SK-N-SH (cell line): ENCODE results near the gene TMEM120B. TPM values are rescaled to one million over a fixed set of nuclear protein-coding genes. Genes with fewer than 3 reads are reported as not detected.

Experiments
- CTCF ChIA-PET: fragments of 300-600, 350-600 bp; formaldehyde crosslinking; extraction: SDS; loops from one replicate; lab custom pipeline; 2021; lab: Yijun Ruan, JAX
- POLR2A ChIA-PET: fragments of 350-600 bp; sonication (Branson Sonifier 250); formaldehyde crosslinking; extraction: SDS; loops from one replicate; lab custom pipeline; 2020; ENCODE audit warnings: antibody characterized with exemption, inconsistent platforms; lab: Yijun Ruan, JAX
- DNase-seq: peaks from one replicate; pipeline ENCODE4 v3.0.0; 2012
- H2AFZ ChIP-seq: fragments of 200-600 bp; sonication (generic); 2 replicates; pipeline ENCODE4 v1.8.1; 2016; ENCODE audit warnings: antibody characterized with exemption, mild to moderate bottlenecking, low read depth
- H3F3A ChIP-seq: fragments of 200-600 bp; sonication (generic); replicated peaks from 2 replicates; pipeline ENCODE3; 2016; ENCODE audit warnings: antibody characterized with exemption, mild to moderate bottlenecking; ENCODE audit not compliant: insufficient read depth
- H3K27ac ChIP-seq, 2 experiments: fragments of 200-500 bp in 1 of 2; fragments of 200-600 bp in 1 of 2; sonication (Bioruptor generic) in 1 of 2; sonication (generic), shearing (Covaris generic) in 1 of 2; 2 replicates each; pipeline versions ENCODE4 v1.5.1 to v1.6.1; 2014 to 2016; ENCODE audit warnings: low read depth in 2 of 2, inconsistent platforms in 1 of 2, low read length in 1 of 2, mild to moderate bottlenecking in 1 of 2, mixed read lengths in 1 of 2
- H3K27me3 ChIP-seq: fragments of 200-600 bp; sonication (generic), shearing (Covaris generic); 2 replicates; pipeline ENCODE4 v1.6.1; 2016; ENCODE audit warnings: mixed run types; ENCODE audit not compliant: insufficient read depth
- H3K36me3 ChIP-seq, 2 experiments: fragments of 200-500 bp in 1 of 2; fragments of 200-600 bp in 1 of 2; sonication (Bioruptor generic) in 1 of 2; sonication (generic) in 1 of 2; replicated peaks in 1 of 2; 2 replicates each; pipeline versions ENCODE3 to v1.5.1; 2014 to 2016; ENCODE audit warnings: low read length in 1 of 2, mild to moderate bottlenecking in 1 of 2; ENCODE audit not compliant: insufficient read depth in 2 of 2, control insufficient read depth in 1 of 2
- H3K4me1 ChIP-seq, 2 experiments: fragments of 200-500 bp in 1 of 2; fragments of 200-600 bp in 1 of 2; sonication (Bioruptor generic) in 1 of 2; sonication (generic), shearing (Covaris generic) in 1 of 2; 2 replicates each; pipeline versions ENCODE4 v1.5.1 to v1.6.1; 2014 to 2016; ENCODE audit warnings: low read depth in 1 of 2, low read length in 1 of 2, mixed run types in 1 of 2; ENCODE audit not compliant: insufficient read depth in 2 of 2, control insufficient read depth in 1 of 2
- H3K4me2 ChIP-seq: fragments of 200-600 bp; sonication (generic), shearing (Covaris generic); 2 replicates; pipeline ENCODE4 v1.6.1; 2017; ENCODE audit warnings: mixed run types
- H3K4me3 ChIP-seq, 2 experiments: fragments of 200-500 bp in 1 of 2; fragments of 200-600 bp in 1 of 2; sonication (Bioruptor generic) in 1 of 2; sonication (generic), shearing (Covaris generic) in 1 of 2; 2 replicates each; pipeline versions ENCODE4 v1.5.1 to v1.8.1; 2014 to 2016; ENCODE audit warnings: low read depth in 2 of 2, inconsistent platforms in 1 of 2, low read length in 1 of 2, mild to moderate bottlenecking in 1 of 2, mixed read lengths in 1 of 2, moderate library complexity in 1 of 2
- H3K79me2 ChIP-seq: fragments of 200-600 bp; sonication (generic); 2 replicates; pipeline ENCODE4 v1.8.1; 2017; ENCODE audit warnings: mild to moderate bottlenecking; ENCODE audit not compliant: insufficient read depth
- H3K9ac ChIP-seq: fragments of 200-600 bp; sonication (generic); 2 replicates; pipeline ENCODE4 v1.6.1; 2017; ENCODE audit warnings: mixed run types
- H3K9me2 ChIP-seq: fragments of 200-600 bp; sonication (generic); 2 replicates; pipeline ENCODE4 v1.6.1; 2017; ENCODE audit warnings: mixed run types
- H3K9me3 ChIP-seq: fragments of 200-600 bp; sonication (generic); 2 replicates; pipeline ENCODE4 v1.6.1; 2017; ENCODE audit warnings: mixed run types, mild to moderate bottlenecking, moderate library complexity
- H4K20me1 ChIP-seq: fragments of 200-600 bp; sonication (generic); 2 replicates; pipeline ENCODE4 v1.6.1; 2017; ENCODE audit warnings: mild to moderate bottlenecking, mixed run types; ENCODE audit not compliant: insufficient read depth
- CHD2 ChIP-seq: fragments of 150-350 bp; IDR thresholded peaks from 2 replicates; pipeline ENCODE4 v1.6.1; 2018; ENCODE audit warnings: low read length; ENCODE audit not compliant: partially characterized antibody
- ELF1 ChIP-seq: IDR thresholded peaks from 2 replicates; pipeline ENCODE4 v1.4.0; 2012
- EP300 ChIP-seq, 2 experiments: IDR thresholded peaks; 2 replicates each; pipeline versions ENCODE4 v1.4.0 to v1.6.1; 2012; ENCODE audit warnings: borderline replicate concordance in 1 of 2, low read depth in 1 of 2, low read length in 1 of 2
- FOXJ3 ChIP-seq: sonication (generic); formaldehyde crosslinking; IDR thresholded peaks from 2 replicates; pipeline ENCODE4 v1.5.1; 2020; ENCODE audit warnings: mild to moderate bottlenecking, missing genetic modification reagents
- GABPA ChIP-seq: IDR thresholded peaks from 2 replicates; pipeline ENCODE4 v1.4.0; 2012; ENCODE audit warnings: low read depth, mild to moderate bottlenecking
- GATA2 ChIP-seq: sonication (generic); formaldehyde crosslinking; IDR thresholded peaks from 2 replicates; pipeline ENCODE4 v1.5.0; 2020; ENCODE audit warnings: mild to moderate bottlenecking, missing genetic modification reagents
- MEF2A ChIP-seq: IDR thresholded peaks from 2 replicates; pipeline ENCODE4 v1.4.0; 2012; ENCODE audit warnings: low read depth, borderline replicate concordance
- MXI1 ChIP-seq: IDR thresholded peaks from 2 replicates; pipeline ENCODE4 v1.6.1; 2012; ENCODE audit warnings: mild to moderate bottlenecking, low read depth, low read length, improper control_type of control experiment
- NRF1 ChIP-seq: IDR thresholded peaks from 2 replicates; pipeline ENCODE4 v1.6.1; 2012; ENCODE audit warnings: low read depth, mild to moderate bottlenecking, low read length
- RCOR1 ChIP-seq: fragments of 150-350 bp; IDR thresholded peaks from 2 replicates; pipeline ENCODE4 v1.6.1; 2017; ENCODE audit warnings: antibody characterized with exemption, low read length
- RXRA ChIP-seq: IDR thresholded peaks from 2 replicates; pipeline ENCODE4 v1.4.0; 2012; ENCODE audit warnings: low read depth, mild to moderate bottlenecking, borderline replicate concordance
- SIN3A ChIP-seq: IDR thresholded peaks from 2 replicates; pipeline ENCODE4 v1.6.1; 2012; ENCODE audit warnings: low read depth, mild to moderate bottlenecking, low read length, moderate library complexity, borderline replicate concordance
- SMC3 ChIP-seq: IDR thresholded peaks from 2 replicates; pipeline ENCODE4 v1.6.1; 2012; ENCODE audit warnings: low read depth, low read length, improper control_type of control experiment
- TAF1 ChIP-seq: IDR thresholded peaks from 2 replicates; pipeline ENCODE4 v1.6.1; 2012; ENCODE audit warnings: low read depth, mild to moderate bottlenecking, low read length, moderate library complexity, borderline replicate concordance
- TCF12 ChIP-seq: IDR thresholded peaks from 2 replicates; pipeline ENCODE4 v1.4.0; 2012
- TEAD4 ChIP-seq: IDR thresholded peaks from 2 replicates; pipeline ENCODE4 v1.4.0; 2012; ENCODE audit warnings: mild to moderate bottlenecking, borderline replicate concordance; ENCODE audit not compliant: insufficient read depth
- USF1 ChIP-seq: IDR thresholded peaks from 2 replicates; pipeline ENCODE4 v1.4.0; 2012; ENCODE audit warnings: low read depth, borderline replicate concordance
- WGBS: methylation state at CpG from one replicate; pipeline ENCODE4 v1.1.6; 2017; ENCODE audit warnings: low lambda C conversion rate; 5-methylcytosine and 5-hydroxymethylcytosine counted together
- polyA plus RNA-seq, 3 experiments: library from polyadenylated mRNA; depleted of rRNA; stranded (reverse); fragments of >200 nt; gene quantifications; 2 replicates each; pipeline ENCODE4 v1.2.3, GENCODE V29; 2012
- TF ChIP-seq, protein P1 (sequence below): IDR thresholded peaks from 2 replicates; pipeline ENCODE4 v1.6.1; 2012; ENCODE audit warnings: mild to moderate bottlenecking, low read depth, low read length, moderate library complexity
- TF ChIP-seq, protein P2 (sequence below): fragments of 150-350 bp; IDR thresholded peaks from 2 replicates; pipeline ENCODE4 v1.6.1; 2016; ENCODE audit warnings: mild to moderate bottlenecking, low read depth, low read length

Gene TMEM120B
- polyA plus RNA-seq, 1 of the 3 experiments (the other 2 are of a cell fraction) = 15.4 TPM

GRCh38 chr12:121803861-121804416 is 91.4 kb downstream of the TMEM120B start, which contains the start of gene SETD1B:
TSS of gene SETD1B (plus strand) at chr12:121804009. CDS start at chr12:121804738, 729 bp downstream.
- Histone ChIP-seq H3K27me3 (no peaks in the 10 kb centered on the region), H3K9me3 (no peaks in the 10 kb centered on the region), H3K36me3 (peaks cover 13 to 14% of the 10 kb centered on the region in 2 experiments), H3K4me1 (peaks cover 11 to 21% of the 10 kb centered on the region in 2 experiments; a peak in 2 of 4 replicates), H3F3A (peaks cover 29% of the 10 kb centered on the region), H3K4me3 (peak within 1 kb of the TSS; percentile 73 to 91), H4K20me1 (peaks cover 8% of the 10 kb centered on the region), H2AFZ (peak within 1 kb of the TSS; percentile 82; the same call in 1 of the 2 replicates), H3K9me2 (no peaks in the 10 kb centered on the region), H3K27ac (peak within 1 kb of the TSS; percentile 98 to 99), H3K9ac (peak within 1 kb of the TSS; percentile 93), H3K4me2 (peak within 1 kb of the TSS; percentile 89), H3K79me2 (peaks cover 71% of the 10 kb centered on the region)
- ChIA-PET CTCF (interaction anchor here (0.6 to 18.3 kb wide), 4 partner anchors 8 to 1169 kb away, joined by 3 to 675 read pairs (median 14); partner anchors contain the start of genes PSMD9 and RHOF), POLR2A (interaction anchor here (1.3 to 3.4 kb wide), 4 partner anchors 7 to 220 kb away, joined by 3 to 30 read pairs (median 7); partner anchors contain the start of gene PSMD9)
- DNase-seq = peak; percentile 65
- 5% methylated on average over 21 of the region's 74 CpGs for WGBS
- TF ChIP-seq ELF1 = no peak
- TF ChIP-seq RCOR1 = no peak
- TF ChIP-seq TEAD4 = no peak
- TF ChIP-seq GABPA = no peak
- TF ChIP-seq, protein P1, sequence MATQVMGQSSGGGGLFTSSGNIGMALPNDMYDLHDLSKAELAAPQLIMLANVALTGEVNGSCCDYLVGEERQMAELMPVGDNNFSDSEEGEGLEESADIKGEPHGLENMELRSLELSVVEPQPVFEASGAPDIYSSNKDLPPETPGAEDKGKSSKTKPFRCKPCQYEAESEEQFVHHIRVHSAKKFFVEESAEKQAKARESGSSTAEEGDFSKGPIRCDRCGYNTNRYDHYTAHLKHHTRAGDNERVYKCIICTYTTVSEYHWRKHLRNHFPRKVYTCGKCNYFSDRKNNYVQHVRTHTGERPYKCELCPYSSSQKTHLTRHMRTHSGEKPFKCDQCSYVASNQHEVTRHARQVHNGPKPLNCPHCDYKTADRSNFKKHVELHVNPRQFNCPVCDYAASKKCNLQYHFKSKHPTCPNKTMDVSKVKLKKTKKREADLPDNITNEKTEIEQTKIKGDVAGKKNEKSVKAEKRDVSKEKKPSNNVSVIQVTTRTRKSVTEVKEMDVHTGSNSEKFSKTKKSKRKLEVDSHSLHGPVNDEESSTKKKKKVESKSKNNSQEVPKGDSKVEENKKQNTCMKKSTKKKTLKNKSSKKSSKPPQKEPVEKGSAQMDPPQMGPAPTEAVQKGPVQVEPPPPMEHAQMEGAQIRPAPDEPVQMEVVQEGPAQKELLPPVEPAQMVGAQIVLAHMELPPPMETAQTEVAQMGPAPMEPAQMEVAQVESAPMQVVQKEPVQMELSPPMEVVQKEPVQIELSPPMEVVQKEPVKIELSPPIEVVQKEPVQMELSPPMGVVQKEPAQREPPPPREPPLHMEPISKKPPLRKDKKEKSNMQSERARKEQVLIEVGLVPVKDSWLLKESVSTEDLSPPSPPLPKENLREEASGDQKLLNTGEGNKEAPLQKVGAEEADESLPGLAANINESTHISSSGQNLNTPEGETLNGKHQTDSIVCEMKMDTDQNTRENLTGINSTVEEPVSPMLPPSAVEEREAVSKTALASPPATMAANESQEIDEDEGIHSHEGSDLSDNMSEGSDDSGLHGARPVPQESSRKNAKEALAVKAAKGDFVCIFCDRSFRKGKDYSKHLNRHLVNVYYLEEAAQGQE = no peak
- TF ChIP-seq FOXJ3 = no peak
- no peak for TF ChIP-seq RXRA
- no peak for TF ChIP-seq MEF2A
- no peak for TF ChIP-seq CHD2
- TF ChIP-seq USF1 = no peak
- no peak for TF ChIP-seq TAF1
- no peak for TF ChIP-seq GATA2 (CRISPR knock-in tag)
- TF ChIP-seq EP300 (IDR thresholded peaks at IDR 0.05; ENCODE audit: borderline replicate concordance in 1 of 2, low read depth in 1 of 2, low read length in 1 of 2) = no peak
- no peak for TF ChIP-seq NRF1
- no peak for TF ChIP-seq SIN3A
- TF ChIP-seq MXI1 = no peak
- TF ChIP-seq SMC3 = no peak
- no peak for TF ChIP-seq TCF12
- TF ChIP-seq, protein P2, sequence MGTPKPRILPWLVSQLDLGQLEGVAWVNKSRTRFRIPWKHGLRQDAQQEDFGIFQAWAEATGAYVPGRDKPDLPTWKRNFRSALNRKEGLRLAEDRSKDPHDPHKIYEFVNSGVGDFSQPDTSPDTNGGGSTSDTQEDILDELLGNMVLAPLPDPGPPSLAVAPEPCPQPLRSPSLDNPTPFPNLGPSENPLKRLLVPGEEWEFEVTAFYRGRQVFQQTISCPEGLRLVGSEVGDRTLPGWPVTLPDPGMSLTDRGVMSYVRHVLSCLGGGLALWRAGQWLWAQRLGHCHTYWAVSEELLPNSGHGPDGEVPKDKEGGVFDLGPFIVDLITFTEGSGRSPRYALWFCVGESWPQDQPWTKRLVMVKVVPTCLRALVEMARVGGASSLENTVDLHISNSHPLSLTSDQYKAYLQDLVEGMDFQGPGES = no peak
